ENCODE measurements around the gene TMCO5A. TPM values are rescaled to one million over a fixed set of nuclear protein-coding genes. Genes with fewer than 3 reads are reported as not detected.

TMCO5A gene
- total and polyA plus RNA-seq, 2 of the 13 experiments (the other 11 are each of a cell fraction or from before 2014, with no cell fraction given), result not detected

GRCh38 chr15:37888356-37888755 is 46.1 kb upstream of the TMCO5A start (continued):
- TF ChIP-seq, protein P1, sequence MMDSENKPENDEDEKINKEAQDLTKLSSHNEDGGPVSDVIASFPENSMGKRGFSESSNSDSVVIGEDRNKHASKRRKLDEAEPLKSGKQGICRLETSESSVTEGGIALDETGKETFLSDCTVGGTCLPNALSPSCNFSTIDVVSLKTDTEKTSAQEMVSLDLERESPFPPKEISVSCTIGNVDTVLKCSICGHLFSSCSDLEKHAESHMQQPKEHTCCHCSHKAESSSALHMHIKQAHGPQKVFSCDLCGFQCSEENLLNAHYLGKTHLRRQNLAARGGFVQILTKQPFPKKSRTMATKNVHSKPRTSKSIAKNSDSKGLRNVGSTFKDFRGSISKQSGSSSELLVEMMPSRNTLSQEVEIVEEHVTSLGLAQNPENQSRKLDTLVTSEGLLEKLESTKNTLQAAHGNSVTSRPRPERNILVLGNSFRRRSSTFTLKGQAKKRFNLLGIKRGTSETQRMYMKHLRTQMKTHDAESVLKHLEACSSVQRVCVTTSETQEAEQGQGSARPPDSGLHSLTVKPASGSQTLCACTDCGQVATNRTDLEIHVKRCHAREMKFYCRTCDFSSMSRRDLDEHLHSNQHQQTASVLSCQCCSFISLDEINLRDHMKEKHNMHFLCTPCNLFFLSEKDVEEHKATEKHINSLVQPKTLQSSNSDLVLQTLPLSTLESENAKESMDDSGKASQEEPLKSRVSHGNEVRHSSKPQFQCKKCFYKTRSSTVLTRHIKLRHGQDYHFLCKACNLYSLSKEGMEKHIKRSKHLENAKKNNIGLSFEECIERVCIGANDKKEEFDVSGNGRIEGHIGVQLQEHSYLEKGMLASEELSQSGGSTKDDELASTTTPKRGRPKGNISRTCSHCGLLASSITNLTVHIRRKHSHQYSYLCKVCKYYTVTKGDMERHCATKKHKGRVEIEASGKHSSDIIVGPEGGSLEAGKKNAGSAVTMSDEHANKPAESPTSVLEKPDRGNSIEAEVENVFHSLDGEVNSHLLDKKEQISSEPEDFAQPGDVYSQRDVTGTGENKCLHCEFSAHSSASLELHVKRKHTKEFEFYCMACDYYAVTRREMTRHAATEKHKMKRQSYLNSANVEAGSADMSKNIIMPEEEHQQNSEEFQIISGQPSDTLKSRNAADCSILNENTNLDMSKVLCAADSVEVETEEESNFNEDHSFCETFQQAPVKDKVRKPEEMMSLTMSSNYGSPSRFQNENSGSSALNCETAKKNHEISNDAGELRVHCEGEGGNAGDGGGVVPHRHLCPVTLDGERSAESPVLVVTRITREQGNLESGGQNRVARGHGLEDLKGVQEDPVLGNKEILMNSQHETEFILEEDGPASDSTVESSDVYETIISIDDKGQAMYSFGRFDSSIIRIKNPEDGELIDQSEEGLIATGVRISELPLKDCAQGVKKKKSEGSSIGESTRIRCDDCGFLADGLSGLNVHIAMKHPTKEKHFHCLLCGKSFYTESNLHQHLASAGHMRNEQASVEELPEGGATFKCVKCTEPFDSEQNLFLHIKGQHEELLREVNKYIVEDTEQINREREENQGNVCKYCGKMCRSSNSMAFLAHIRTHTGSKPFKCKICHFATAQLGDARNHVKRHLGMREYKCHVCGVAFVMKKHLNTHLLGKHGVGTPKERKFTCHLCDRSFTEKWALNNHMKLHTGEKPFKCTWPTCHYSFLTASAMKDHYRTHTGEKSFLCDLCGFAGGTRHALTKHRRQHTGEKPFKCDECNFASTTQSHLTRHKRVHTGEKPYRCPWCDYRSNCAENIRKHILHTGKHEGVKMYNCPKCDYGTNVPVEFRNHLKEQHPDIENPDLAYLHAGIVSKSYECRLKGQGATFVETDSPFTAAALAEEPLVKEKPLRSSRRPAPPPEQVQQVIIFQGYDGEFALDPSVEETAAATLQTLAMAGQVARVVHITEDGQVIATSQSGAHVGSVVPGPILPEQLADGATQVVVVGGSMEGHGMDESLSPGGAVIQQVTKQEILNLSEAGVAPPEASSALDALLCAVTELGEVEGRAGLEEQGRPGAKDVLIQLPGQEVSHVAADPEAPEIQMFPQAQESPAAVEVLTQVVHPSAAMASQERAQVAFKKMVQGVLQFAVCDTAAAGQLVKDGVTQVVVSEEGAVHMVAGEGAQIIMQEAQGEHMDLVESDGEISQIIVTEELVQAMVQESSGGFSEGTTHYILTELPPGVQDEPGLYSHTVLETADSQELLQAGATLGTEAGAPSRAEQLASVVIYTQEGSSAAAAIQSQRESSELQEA (CRISPR knock-in tag; IDR thresholded peaks at IDR 0.05; ENCODE audit: not compliant biosample characterization), result no peak
- TF ChIP-seq ZNF44 (CRISPR knock-in tag; IDR thresholded peaks at IDR 0.05) (no peak), HMGA1 (CRISPR knock-in tag; conservative IDR thresholded peaks at IDR 0.05) (no peak), ZBED4 (CRISPR knock-in tag; IDR thresholded peaks at IDR 0.05; ENCODE audit: borderline replicate concordance) (no peak), ZNF354B (CRISPR knock-in tag; IDR thresholded peaks at IDR 0.05) (no peak), ZSCAN21 (CRISPR knock-in tag; IDR thresholded peaks at IDR 0.05; ENCODE audit: borderline replicate concordance) (no peak), ZNF180 (CRISPR knock-in tag; IDR thresholded peaks at IDR 0.05; ENCODE audit: borderline replicate concordance, low read depth) (no peak)
